HuH-7 (cell line): ENCODE data around the gene CD52.

Experiments
- DNase-seq: peaks from one replicate; pipeline ENCODE4 v3.0.0; 2011; ENCODE audit warnings: low spot score

Gene CD52

GRCh38 chr1:26357121-26357602 is 39.4 kb downstream of the CD52 start:
- no peak for DNase-seq

GRCh38 chr1:26358411-26359384 is 40.9 kb downstream of the CD52 start:
- DNase-seq = peak; percentile 92

- no peak for DNase-seq
These were observed 42.4 kb downstream of the CD52 start for GRCh38 chr1:26359981-26360806.

- no peak for DNase-seq
These were observed 43.2 kb downstream of the CD52 start for GRCh38 chr1:26360807-26361604.

- DNase-seq = no peak
These were observed 43.9 kb downstream of the CD52 start for GRCh38 chr1:26361605-26362122.

GRCh38 chr1:26362331-26362730 is 44.6 kb downstream of the CD52 start:
- no peak for DNase-seq

- DNase-seq = peak; percentile 87
These were observed 46.0 kb downstream of the CD52 start for GRCh38 chr1:26363549-26364448.

- DNase-seq = no peak
These were observed 47.2 kb downstream of the CD52 start for GRCh38 chr1:26364956-26365355.

- DNase-seq = no peak
These were observed 49.7 kb downstream of the CD52 start for GRCh38 chr1:26367441-26367840.

- DNase-seq = no peak
These were observed 50.2 kb downstream of the CD52 start for GRCh38 chr1:26368006-26368405.

GRCh38 chr1:26368486-26368885 is 50.7 kb downstream of the CD52 start:
- no peak for DNase-seq
